Transverse colon (tissue), 4 donors: ENCODE data around the gene LILRA6.

Experiments used
- CTCF ChIP-seq, 5 experiments: fragments of 200-600 bp in 3 of 5; fragments of 450-650 bp in 2 of 5; sonication (generic) in 3 of 5; IDR thresholded peaks; 1 replicate in 2 of 5; 2 replicates in 3 of 5; pipeline ENCODE4 v1.5.1; 2016 to 2017; ENCODE audit warnings: antibody characterized with exemption in 5 of 5, inconsistent platforms in 3 of 5, mild to moderate bottlenecking in 2 of 5, moderate library complexity in 1 of 5
- EP300 ChIP-seq: sonication (generic); formaldehyde crosslinking; IDR thresholded peaks from one replicate; pipeline ENCODE4 v1.6.1; 2017; ENCODE audit warnings: antibody characterized with exemption, low read depth
- POLR2A ChIP-seq: fragments of 450-650 bp; IDR thresholded peaks from one replicate; pipeline ENCODE4 v1.6.1; 2016; ENCODE audit warnings: antibody characterized with exemption, mild to moderate bottlenecking, moderate library complexity
- POLR2AphosphoS5 ChIP-seq, 3 donors: sonication (generic); formaldehyde crosslinking; IDR thresholded peaks; one replicate each; pipeline ENCODE4 v1.6.1; 2016; ENCODE audit warnings: antibody characterized with exemption in 3 of 3

- TF ChIP-seq EP300 (no peak), CTCF (IDR thresholded peaks at IDR 0.05) (peak in 1 of 5 experiments; percentile 29), POLR2AphosphoS5 (IDR thresholded peaks at IDR 0.05) (no peak), POLR2A (no peak)
Observed at GRCh38 chr19:54211235-54211634, 31.4 kb downstream of the LILRA6 start.
